Endothelial cell of umbilical vein (primary cell): ENCODE results near the gene CTBP1. TPM values are rescaled to one million over a fixed set of nuclear protein-coding genes. Genes with fewer than 3 reads are reported as not detected.

ENCODE experiments used
- BruUV-seq: library from RNA; stranded (reverse); fragments of 400-500 nt; replicated peaks from 2 replicates; lab custom pipeline; 2021; lab: Mats Ljungman, UMichigan
- CTCF ChIA-PET: fragments of 300-600, 350-600 bp; sonication (Branson Sonifier 250); formaldehyde crosslinking; loops from one replicate; lab custom pipeline; 2021; ENCODE audit warnings: antibody characterized with exemption, inconsistent platforms; lab: Charles Lee
- POLR2A ChIA-PET: fragments of 300-600, 350-600 bp; sonication (Branson Sonifier 250); formaldehyde crosslinking; loops from one replicate; lab custom pipeline; 2021; ENCODE audit warnings: antibody characterized with exemption, inconsistent platforms; lab: Charles Lee
- DNase-seq: peaks from one replicate; pipeline ENCODE4 v3.0.0-alpha.2; 2011; ENCODE audit warnings: low read depth, low spot score
- FAIRE-seq: peaks from 2 replicates; lab custom pipeline; 2011; peaks lifted over from hg19 to GRCh38; lab: Jason Lieb, UNC
- H2AFZ ChIP-seq: 2 replicates; pipeline ENCODE4 v1.6.0; 2012; ENCODE audit warnings: low read depth, low read length, control low read depth, inconsistent platforms
- H3K27ac ChIP-seq: 2 replicates; pipeline ENCODE4 v1.5.1; 2011; ENCODE audit warnings: low read depth, mild to moderate bottlenecking, control low read depth, low read length, moderate library complexity; ENCODE audit not compliant: insufficient read depth
- H3K27me3 ChIP-seq, 2 experiments: 2 replicates each; pipeline versions ENCODE4 v1.6.0 to v1.6.1; 2011; ENCODE audit warnings: low read length in 2 of 2, mixed read lengths in 1 of 2; ENCODE audit not compliant: control insufficient read depth in 2 of 2, insufficient read depth in 2 of 2
- H3K36me3 ChIP-seq, 2 experiments: 2 replicates in 1 of 2; 3 replicates in 1 of 2; pipeline ENCODE4 v1.5.1; 2011; ENCODE audit warnings: low read length in 2 of 2, mild to moderate bottlenecking in 1 of 2, moderate library complexity in 1 of 2; ENCODE audit not compliant: control insufficient read depth in 2 of 2, insufficient read depth in 2 of 2; ENCODE audit errors: extremely low read depth in 1 of 2
- H3K4me1 ChIP-seq: 3 replicates; pipeline ENCODE4 v1.5.1; 2011; ENCODE audit warnings: mild to moderate bottlenecking, low read length; ENCODE audit not compliant: control insufficient read depth, insufficient read depth; ENCODE audit errors: extremely low read depth
- H3K4me2 ChIP-seq: 2 replicates; pipeline ENCODE4 v1.6.1; 2011; ENCODE audit warnings: low read length, control low read depth, mixed read lengths; ENCODE audit not compliant: insufficient read depth
- H3K4me3 ChIP-seq, 3 experiments: fragments of 200-600 bp in 1 of 3; sonication (generic), shearing (Covaris generic) in 1 of 3; replicated peaks in 1 of 3; 2 replicates each; pipeline ENCODE4 v1.5.1; 2011 to 2016; ENCODE audit warnings: control low read depth in 3 of 3, low read length in 3 of 3, mild to moderate bottlenecking in 2 of 3, inconsistent platforms in 1 of 3, low read depth in 1 of 3, moderate library complexity in 1 of 3; ENCODE audit not compliant: insufficient read depth in 1 of 3
- H3K79me2 ChIP-seq: 2 replicates; pipeline ENCODE4 v1.6.0; 2012; ENCODE audit warnings: low read length, inconsistent platforms; ENCODE audit not compliant: control insufficient read depth, insufficient read depth
- H3K9ac ChIP-seq: replicated peaks from 2 replicates; pipeline ENCODE3; 2011; ENCODE audit warnings: low read length, control low read depth; ENCODE audit not compliant: insufficient read depth; ENCODE audit errors: extremely low read depth
- H3K9me1 ChIP-seq: replicated peaks from 3 replicates; pipeline ENCODE4 v1.6.0; 2011; ENCODE audit warnings: mild to moderate bottlenecking, low read length; ENCODE audit not compliant: control insufficient read depth, insufficient read depth; ENCODE audit errors: extremely low read depth
- H3K9me3 ChIP-seq: replicated peaks from 2 replicates; pipeline ENCODE4 v1.5.1; 2012; ENCODE audit warnings: low read length, inconsistent platforms; ENCODE audit not compliant: control insufficient read depth, insufficient read depth
- H4K20me1 ChIP-seq: replicated peaks from 2 replicates; pipeline ENCODE3; 2011; ENCODE audit warnings: mild to moderate bottlenecking, low read length; ENCODE audit not compliant: control insufficient read depth, insufficient read depth; ENCODE audit errors: extremely low read depth
- CTCF ChIP-seq, 2 donors: IDR thresholded peaks; 1 replicate in 1 of 2; 2 replicates in 1 of 2; pipeline ENCODE4 v1.5.1; 2011; ENCODE audit warnings: low read length in 2 of 2, mild to moderate bottlenecking in 2 of 2, moderate library complexity in 2 of 2, control low read depth in 1 of 2, inconsistent platforms in 1 of 2, low read depth in 1 of 2; ENCODE audit not compliant: insufficient read depth in 1 of 2; ENCODE audit errors: extremely low read depth in 1 of 2
- EZH2 ChIP-seq: IDR thresholded peaks from 2 replicates; pipeline ENCODE4 v1.6.1; 2012; ENCODE audit warnings: borderline replicate concordance, low read depth, mild to moderate bottlenecking, moderate library complexity, low read length, inconsistent platforms; ENCODE audit not compliant: severe bottlenecking
- FOS ChIP-seq: IDR thresholded peaks from 2 replicates; pipeline ENCODE4 v1.6.1; 2011; ENCODE audit warnings: mild to moderate bottlenecking, low read length, moderate library complexity, borderline replicate concordance; ENCODE audit not compliant: insufficient read depth
- GATA2 ChIP-seq: IDR thresholded peaks from 2 replicates; pipeline ENCODE4 v1.7.0; 2011; ENCODE audit warnings: low read depth, mild to moderate bottlenecking, moderate library complexity, mixed read lengths, low read length; ENCODE audit not compliant: insufficient read length, insufficient read depth
- JUN ChIP-seq: IDR thresholded peaks from 2 replicates; pipeline ENCODE4 v1.6.1; 2011; ENCODE audit warnings: borderline replicate concordance, low read depth; ENCODE audit not compliant: insufficient read length, insufficient read depth
- MAX ChIP-seq: IDR thresholded peaks from 2 replicates; pipeline ENCODE4 v1.6.1; 2011; ENCODE audit not compliant: insufficient read depth, insufficient read length
- MYC ChIP-seq: IDR thresholded peaks from one replicate; pipeline ENCODE4 v1.6.1; 2011; ENCODE audit warnings: mild to moderate bottlenecking, low read depth, low read length
- POLR2A ChIP-seq: IDR thresholded peaks from 2 replicates; pipeline ENCODE4 v1.6.1; 2012; ENCODE audit warnings: low read depth, mild to moderate bottlenecking, control low read depth, low read length
- POLR2AphosphoS5 ChIP-seq: IDR thresholded peaks from 2 replicates; pipeline ENCODE4 v1.6.1; 2012; ENCODE audit warnings: low read depth, mild to moderate bottlenecking, control low read depth, low read length, moderate library complexity; ENCODE audit not compliant: insufficient read depth
- dilution Hi-C: fragments of 300-500 bp; cut with MboI; formaldehyde crosslinking; loops from one replicate; pipeline ENCODE4 v1.15.0; 2019; ENCODE audit warnings: low sequenced_read_pairs; ENCODE audit not compliant: extremely low pct_ligation_motif_present
- intact Hi-C: fragments of 100-400 bp; cut with micrococcal nuclease; formaldehyde crosslinking; loops from one replicate; pipeline ENCODE4 v1.10.0; 2022
- polyA plus RNA-seq, 4 experiments: library from polyadenylated mRNA; depleted of rRNA in 3 of 4; stranded (reverse) in 3 of 4; unstranded in 1 of 4; fragments of >200 nt; gene quantifications; 2 replicates each; pipeline versions ENCODE4 v1.2.1 to v1.2.3, GENCODE V29; 2011 to 2012; ENCODE audit warnings: missing spikeins in 1 of 4
- total RNA-seq: library from RNA; stranded (reverse); gene quantifications from 2 replicates; pipeline ENCODE4 v1.2.3, GENCODE V29; 2021

The CTBP1 gene
- total and polyA plus RNA-seq, 2 donors (not counting 3 experiments of a cell fraction or from before 2014, with no cell fraction given): 165 to 167 TPM

- no peak for DNase-seq
- Histone ChIP-seq H3K36me3 (peaks cover 4 to 60% of the 10 kb centered on the region in 2 experiments), H2AFZ (no peak overlapping the region), H3K9me3 (no peaks in the 10 kb centered on the region), H3K79me2 (no peaks in the 10 kb centered on the region), H3K4me1 (no peaks in the 10 kb centered on the region), H3K27ac (no peak overlapping the region), H4K20me1 (no peaks in the 10 kb centered on the region), H3K9me1 (no peaks in the 10 kb centered on the region), H3K4me2 (no peak overlapping the region), H3K4me3 (no peak overlapping the region), H3K9ac (no peak overlapping the region), H3K27me3 (no peaks in the 10 kb centered on the region)
- dilution Hi-C loops (no loop called here), intact Hi-C loops (no loop called here)
- TF ChIP-seq GATA2: no peak
- TF ChIP-seq FOS: no peak
- TF ChIP-seq POLR2A: no peak
- no peak for TF ChIP-seq JUN
- TF ChIP-seq MAX: no peak
- TF ChIP-seq POLR2AphosphoS5: no peak
- no peak for TF ChIP-seq CTCF (IDR thresholded peaks at IDR 0.05; ENCODE audit: extremely low read depth in 1 of 2, insufficient read depth in 1 of 2, low read depth in 1 of 2, low read length in 2 of 2)
- TF ChIP-seq MYC: no peak
- no peak for TF ChIP-seq EZH2
- no peak for FAIRE-seq
- no TSS peak for BruUV-seq
- POLR2A ChIA-PET: no interaction called here
- CTCF ChIA-PET: no interaction called here
These were observed 23.4 kb downstream of the CTBP1 start for GRCh38 chr4:1225272-1226143.
